ENCODE results near the gene PHF24.

- TF ChIP-seq, protein P1, sequence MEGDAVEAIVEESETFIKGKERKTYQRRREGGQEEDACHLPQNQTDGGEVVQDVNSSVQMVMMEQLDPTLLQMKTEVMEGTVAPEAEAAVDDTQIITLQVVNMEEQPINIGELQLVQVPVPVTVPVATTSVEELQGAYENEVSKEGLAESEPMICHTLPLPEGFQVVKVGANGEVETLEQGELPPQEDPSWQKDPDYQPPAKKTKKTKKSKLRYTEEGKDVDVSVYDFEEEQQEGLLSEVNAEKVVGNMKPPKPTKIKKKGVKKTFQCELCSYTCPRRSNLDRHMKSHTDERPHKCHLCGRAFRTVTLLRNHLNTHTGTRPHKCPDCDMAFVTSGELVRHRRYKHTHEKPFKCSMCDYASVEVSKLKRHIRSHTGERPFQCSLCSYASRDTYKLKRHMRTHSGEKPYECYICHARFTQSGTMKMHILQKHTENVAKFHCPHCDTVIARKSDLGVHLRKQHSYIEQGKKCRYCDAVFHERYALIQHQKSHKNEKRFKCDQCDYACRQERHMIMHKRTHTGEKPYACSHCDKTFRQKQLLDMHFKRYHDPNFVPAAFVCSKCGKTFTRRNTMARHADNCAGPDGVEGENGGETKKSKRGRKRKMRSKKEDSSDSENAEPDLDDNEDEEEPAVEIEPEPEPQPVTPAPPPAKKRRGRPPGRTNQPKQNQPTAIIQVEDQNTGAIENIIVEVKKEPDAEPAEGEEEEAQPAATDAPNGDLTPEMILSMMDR (IDR thresholded peaks at IDR 0.05), result no peak
- TF ChIP-seq POLR2A (IDR thresholded peaks at IDR 0.05) (no peak), EP300 (IDR thresholded peaks at IDR 0.05) (no peak)
Measured at GRCh38 chr9:34999576-34999975, 41.5 kb downstream of the PHF24 start.

Measured in tibial nerve (tissue), 4 donors.